ENCODE data around the gene CNN2. TPM values are rescaled to one million over a fixed set of nuclear protein-coding genes. Genes with fewer than 3 reads are reported as not detected.

The CNN2 gene
- 10 to 100 TPM; 71.2 to 86.5 (median 79.7) TPM for total RNA-seq

DNA sequence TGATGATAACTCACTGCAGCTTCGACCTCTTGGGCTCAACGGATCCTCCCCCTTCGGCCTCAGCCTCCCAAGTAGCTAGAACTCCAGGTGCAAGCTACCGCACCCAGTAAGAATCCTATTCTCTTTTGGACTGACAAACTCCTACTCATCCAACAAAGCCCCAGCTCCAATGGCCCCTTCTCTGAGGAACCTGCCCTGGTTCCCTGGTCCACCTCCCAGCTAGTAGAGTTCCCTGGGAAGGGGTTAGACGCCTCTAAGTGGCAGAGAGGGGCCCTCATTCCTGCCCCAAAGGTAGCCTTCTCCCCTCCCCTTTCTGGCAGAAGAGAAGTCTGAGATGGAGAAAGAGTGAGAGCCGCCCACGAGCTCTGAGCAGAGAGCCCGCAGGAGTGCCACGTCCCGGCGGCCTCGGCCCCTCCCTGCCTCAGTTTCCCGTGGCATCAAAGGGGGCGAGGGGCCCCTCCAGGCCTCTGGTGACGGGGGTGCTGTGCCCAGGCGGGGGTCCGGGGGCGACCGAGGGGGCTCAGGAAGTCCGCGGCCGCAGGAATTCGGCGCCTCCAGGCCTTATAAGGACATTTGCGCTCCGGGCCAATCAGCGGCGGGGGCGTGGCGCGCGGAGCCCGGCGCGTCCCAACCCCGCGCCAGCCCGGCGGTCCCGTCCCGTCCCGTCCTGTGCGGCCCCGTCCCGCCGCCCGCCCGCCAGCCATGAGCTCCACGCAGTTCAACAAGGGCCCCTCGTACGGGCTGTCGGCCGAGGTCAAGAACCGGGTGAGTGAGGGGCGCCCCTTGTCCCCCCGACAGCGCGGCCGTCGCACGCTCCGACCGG, at the start of gene CNN2:
CNN2 (plus strand) TSS at position 649 of the 823 bp plus-strand sequence; CDS start at position 703, 54 bp downstream.
- DNase-seq (ENCODE audit: low spot score in 2 of 2): peak; percentile 76 to 96

DNA sequence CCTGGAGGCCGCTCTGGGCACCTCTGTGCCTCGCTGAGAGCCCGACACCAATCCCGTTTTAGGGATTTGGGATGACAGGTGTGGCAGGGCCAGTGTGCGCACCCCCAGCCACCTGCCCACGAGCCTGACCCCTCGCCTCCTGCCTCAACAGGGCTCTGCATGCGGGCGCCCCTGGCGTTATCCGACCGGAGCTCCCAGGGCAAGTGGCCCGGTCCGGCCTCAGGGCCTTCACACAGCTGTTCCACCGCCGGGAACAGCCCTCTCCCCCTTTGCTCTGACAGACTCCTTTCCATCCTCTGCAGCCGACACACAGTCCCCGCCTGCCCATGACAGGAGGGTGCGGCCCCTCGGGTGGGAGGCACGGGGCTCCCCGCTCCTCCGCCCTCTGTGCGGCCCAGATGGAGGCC, 49.3 kb upstream of the CNN2 start:
- no peak overlapping the region for H3K4me3 ChIP-seq (ENCODE audit: low read depth, poor library complexity, severe bottlenecking)
- intact Hi-C loops (cut with DNase I; ENCODE audit: low total_unique reads): loop anchor here (10.0 kb wide), 1 partner anchor 212 kb away; no protein-coding TSS in a partner anchor
- WGBS, 2 donors: 65 to 84% methylated on average over 22 to 24 of the region's 24 CpGs
- TF ChIP-seq POLR2A (IDR thresholded peaks at IDR 0.05) (no peak), CTCF (IDR thresholded peaks at IDR 0.05) (no peak)
- no peak for DNase-seq (ENCODE audit: low spot score in 2 of 2)

More for the DNA sequence above, at the start of gene CNN2:
- TF ChIP-seq POLR2A (IDR thresholded peaks at IDR 0.05): peak in 1 of 2 donors; percentile 46
- TF ChIP-seq CTCF (IDR thresholded peaks at IDR 0.05): no peak
- intact Hi-C loops (cut with DNase I; ENCODE audit: low total_unique reads): no loop called here
- 5 to 16% methylated on average over 18 to 52 of the region's 63 CpGs for WGBS, 2 donors
- peak within 1 kb of the TSS; percentile 73 for H3K4me3 ChIP-seq (ENCODE audit: low read depth, poor library complexity, severe bottlenecking)

DNA sequence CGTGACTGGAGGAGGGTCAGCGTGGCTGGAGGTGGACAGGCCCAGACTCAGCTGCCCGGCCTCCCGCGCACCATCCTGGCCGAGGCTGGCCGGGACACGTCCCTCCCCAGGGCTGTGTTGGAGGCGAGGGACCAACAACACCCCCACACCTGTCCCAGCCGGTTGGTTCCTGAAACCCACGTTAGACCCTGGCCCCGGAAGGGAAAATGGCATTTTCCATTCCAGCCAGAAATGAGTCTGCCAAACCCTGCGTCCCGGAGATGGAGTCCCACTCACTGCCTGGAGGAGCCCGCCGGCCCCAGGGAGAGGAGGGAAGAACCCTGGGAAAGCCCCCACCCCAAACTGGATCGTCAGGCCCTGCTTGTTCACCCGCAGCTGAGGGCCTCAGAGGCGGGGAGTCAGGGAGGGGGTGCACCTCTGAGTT, 47.1 kb upstream of the CNN2 start:
- no peak for DNase-seq (ENCODE audit: low spot score in 2 of 2)

DNA sequence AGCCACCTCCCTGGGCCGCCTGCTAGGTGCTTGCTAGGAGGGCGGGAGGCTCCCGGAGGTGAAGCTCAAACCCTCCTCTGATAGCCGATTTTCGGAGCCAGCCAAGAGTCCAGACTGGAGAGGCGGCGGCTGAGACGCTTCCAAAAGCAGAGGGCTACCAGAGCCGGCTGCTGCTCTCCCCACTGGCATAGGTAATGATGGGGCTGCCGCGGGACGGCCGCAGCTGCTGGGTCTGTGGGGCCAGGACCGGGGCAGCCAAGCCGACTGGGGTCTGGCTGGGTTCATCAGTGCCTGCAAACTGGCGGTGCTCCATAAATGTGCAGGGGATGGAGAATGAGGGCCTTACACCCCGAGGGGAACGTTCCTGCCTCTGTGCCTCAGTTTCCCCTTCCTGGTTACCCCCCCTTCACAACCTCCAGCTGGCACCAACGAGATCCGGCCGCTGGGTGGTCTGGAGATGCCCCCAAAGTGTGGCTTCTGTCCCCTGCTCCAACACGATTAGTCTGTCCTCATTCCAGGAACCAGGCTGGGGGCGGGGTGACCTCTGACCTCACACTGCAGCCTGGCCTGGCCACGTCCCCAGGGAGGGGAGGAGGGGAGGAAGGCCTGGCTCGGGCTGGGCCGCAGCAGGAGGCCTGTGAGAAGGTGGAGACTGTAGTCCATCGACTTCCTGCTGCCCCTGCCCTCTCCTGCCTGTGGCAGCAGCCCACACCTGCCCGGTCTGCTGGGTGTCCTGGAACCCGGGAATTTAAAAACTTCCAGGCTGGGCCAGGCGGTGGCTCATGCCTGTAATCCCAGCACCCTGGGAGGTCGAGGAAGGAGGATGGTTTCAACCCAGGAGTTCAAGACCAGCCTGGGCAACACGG, 46.0 kb upstream of the CNN2 start:
- WGBS, 2 donors: 34 to 42% methylated on average over 24 of the region's 32 CpGs
- H3K4me3 ChIP-seq (ENCODE audit: low read depth, poor library complexity, severe bottlenecking): no peak overlapping the region
- TF ChIP-seq CTCF (IDR thresholded peaks at IDR 0.05) (no peak), POLR2A (IDR thresholded peaks at IDR 0.05) (no peak)
- intact Hi-C loops (cut with DNase I; ENCODE audit: low total_unique reads): loop anchor here (10.0 kb wide), 1 partner anchor 126 kb away; the partner anchor contains the start of genes CFD and ELANE
- no peak for DNase-seq (ENCODE audit: low spot score in 2 of 2)

More for the DNA sequence above, 47.1 kb upstream of the CNN2 start:
- no peak overlapping the region for H3K4me3 ChIP-seq (ENCODE audit: low read depth, poor library complexity, severe bottlenecking)
- TF ChIP-seq CTCF (IDR thresholded peaks at IDR 0.05) (no peak), POLR2A (IDR thresholded peaks at IDR 0.05) (no peak)
- WGBS, 2 donors: 39 to 55% methylated on average over 10 to 16 of the region's 19 CpGs
- intact Hi-C loops (cut with DNase I; ENCODE audit: low total_unique reads): loop anchor here (10.0 kb wide), 1 partner anchor 215 kb away; no protein-coding TSS in a partner anchor

DNA sequence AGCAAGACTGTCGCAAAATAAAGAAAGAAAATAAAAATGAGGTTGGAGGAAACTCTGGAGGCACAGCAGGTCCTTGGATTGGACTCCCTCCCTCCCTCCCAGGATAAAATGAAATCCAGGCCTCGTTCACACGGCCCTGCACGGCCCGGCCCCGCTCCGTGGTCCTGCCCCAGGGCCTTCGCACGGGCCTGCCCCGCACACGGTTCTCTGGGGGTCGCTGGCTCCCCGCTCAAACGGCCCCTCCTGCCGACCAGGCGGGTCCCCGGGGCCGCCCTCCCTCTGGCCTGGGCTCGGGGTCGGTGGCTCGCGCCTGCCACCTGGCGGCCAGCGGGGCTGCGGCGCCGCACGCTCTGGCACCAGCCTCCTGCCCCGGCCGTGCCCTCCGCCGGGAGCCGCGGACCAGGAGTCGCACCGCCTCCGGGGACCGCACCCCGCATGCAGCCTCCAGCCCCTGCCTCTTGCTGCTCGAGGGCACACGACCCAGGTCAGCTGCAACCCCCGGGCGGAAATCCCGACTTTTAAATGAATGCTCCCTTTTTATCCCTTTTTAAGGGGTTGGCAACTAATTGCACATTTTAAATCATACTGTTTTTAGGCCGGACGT, 43.7 kb upstream of the CNN2 start:
- no peak overlapping the region for H3K4me3 ChIP-seq (ENCODE audit: low read depth, poor library complexity, severe bottlenecking)
- no peak for TF ChIP-seq POLR2A (IDR thresholded peaks at IDR 0.05)
- TF ChIP-seq CTCF (IDR thresholded peaks at IDR 0.05): no peak
- WGBS, 2 donors: 0 to 1% methylated on average over 43 to 46 of the region's 46 CpGs
- peak in 1 of 2 donors; percentile 95 for DNase-seq (ENCODE audit: low spot score in 2 of 2)
- intact Hi-C loops (cut with DNase I; ENCODE audit: low total_unique reads): loop anchor here (1.0 to 10.0 kb wide), 2 partner anchors 61 to 128 kb away; partner anchors contain the start of genes CFD and ELANE

Data from lower leg skin (tissue), 4 donors.